HG02884 (cell line): Measurements from ENCODE around the gene CCDC134.
"Not testable (repeated sequence)": the region's sequence is repeated elsewhere in the genome, so short reads cannot be mapped to it uniquely, and the experiment has no call there.

ENCODE experiments used
- ATAC-seq: cut with Tn5 transposase; IDR thresholded peaks from one replicate; pipeline ENCODE4 v1.9.1; 2021; ENCODE audit warnings: mild to moderate bottlenecking, moderate library complexity; ENCODE audit not compliant: unreplicated experiment

The CCDC134 gene

GRCh38 chr22:41841085-41841712 lies 40.7 kb downstream of the CCDC134 start:
- ATAC-seq: no peak

- no peak for ATAC-seq
Measured at GRCh38 chr22:41842996-41843970, 42.8 kb downstream of the CCDC134 start.

- ATAC-seq: no peak
Measured at GRCh38 chr22:41844036-41844435, 43.6 kb downstream of the CCDC134 start.

GRCh38 chr22:41844513-41844912 lies 44.0 kb downstream of the CCDC134 start:
- ATAC-seq: no peak

GRCh38 chr22:41845380-41846267 lies 45.1 kb downstream of the CCDC134 start:
- ATAC-seq: no peak

- ATAC-seq: no peak
Measured at GRCh38 chr22:41846268-41846987, 45.9 kb downstream of the CCDC134 start.

DNA sequence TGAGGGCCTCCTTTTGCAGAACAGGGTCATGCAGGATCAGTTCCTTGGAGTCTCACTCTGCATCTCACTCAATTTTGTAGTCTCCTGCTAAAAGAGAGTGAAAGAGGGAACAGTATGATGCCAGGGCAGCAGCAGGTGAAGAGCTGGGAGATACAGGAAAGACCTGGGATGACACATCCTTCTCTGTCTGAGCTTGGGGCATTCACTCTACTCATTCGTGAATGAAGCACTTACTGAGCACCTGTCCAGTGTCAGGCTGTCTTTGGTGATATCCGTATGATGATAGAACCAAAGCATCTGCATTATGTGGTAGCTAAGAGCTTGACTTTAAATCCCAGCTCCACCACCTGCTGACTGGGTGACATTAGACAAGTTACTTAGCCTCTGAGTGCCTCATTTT lies 46.8 kb downstream of the CCDC134 start:
- no peak for ATAC-seq

GRCh38 chr22:41848468-41848867 lies 48.0 kb downstream of the CCDC134 start:
- no peak for ATAC-seq

DNA sequence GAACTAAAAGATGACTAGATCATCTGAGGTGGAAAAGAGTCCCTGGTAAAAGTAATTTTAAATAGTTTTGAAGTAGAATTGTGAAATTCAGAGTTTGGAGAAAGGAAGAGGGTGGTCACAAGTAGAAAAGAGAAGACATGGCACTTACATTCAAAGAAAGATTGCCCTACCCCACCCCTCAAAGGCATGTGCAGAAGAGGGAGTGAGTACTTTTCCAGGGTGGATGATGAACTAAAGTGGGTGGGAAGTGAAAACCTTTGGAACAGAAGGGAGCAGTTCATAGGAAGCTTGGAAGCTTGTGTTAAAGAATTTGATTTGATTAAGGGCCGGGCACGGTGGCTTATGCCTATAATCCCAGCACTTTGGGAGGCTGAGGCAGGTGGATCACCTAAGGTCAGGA lies 56.0 kb downstream of the CCDC134 start:
- ATAC-seq: no peak

DNA sequence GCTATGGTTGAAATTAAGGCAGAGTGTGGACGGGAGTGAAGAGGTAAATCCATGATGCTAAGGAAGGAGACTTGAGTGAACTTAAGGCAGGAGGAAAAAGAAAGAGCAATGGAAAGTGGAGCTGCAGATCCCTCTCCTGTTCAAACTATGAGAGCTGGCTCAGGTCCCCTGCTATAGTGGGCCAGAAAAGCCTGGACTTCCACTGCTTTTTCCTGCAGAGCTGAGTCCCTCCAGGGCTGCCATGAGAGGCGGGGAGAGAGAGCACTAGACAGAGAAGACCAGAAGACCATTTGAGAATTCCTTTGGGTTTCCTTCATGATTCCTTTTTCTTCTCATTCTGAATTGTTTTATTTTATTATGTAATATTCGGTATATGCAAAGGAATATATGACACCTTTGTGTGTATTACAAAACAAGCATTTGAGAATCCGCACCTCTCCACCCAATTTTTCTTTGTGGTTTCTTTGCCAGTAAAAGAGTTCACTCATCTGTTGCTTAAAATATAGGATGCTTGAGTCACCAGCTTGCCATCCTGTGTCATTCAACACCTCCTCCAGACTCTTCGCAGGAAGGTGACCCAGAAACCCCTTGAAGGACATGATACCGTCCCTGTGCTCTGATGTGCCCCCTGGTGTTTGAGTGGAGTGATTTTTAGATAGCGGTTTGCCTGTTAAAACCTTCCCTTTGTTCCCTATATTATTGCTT lies 56.8 kb downstream of the CCDC134 start:
- no peak for ATAC-seq

- ATAC-seq: no peak
Measured at GRCh38 chr22:41857860-41858199, 57.4 kb downstream of the CCDC134 start.

GRCh38 chr22:41862160-41862529 lies 61.7 kb downstream of the CCDC134 start:
- peak; percentile 41 for ATAC-seq

DNA sequence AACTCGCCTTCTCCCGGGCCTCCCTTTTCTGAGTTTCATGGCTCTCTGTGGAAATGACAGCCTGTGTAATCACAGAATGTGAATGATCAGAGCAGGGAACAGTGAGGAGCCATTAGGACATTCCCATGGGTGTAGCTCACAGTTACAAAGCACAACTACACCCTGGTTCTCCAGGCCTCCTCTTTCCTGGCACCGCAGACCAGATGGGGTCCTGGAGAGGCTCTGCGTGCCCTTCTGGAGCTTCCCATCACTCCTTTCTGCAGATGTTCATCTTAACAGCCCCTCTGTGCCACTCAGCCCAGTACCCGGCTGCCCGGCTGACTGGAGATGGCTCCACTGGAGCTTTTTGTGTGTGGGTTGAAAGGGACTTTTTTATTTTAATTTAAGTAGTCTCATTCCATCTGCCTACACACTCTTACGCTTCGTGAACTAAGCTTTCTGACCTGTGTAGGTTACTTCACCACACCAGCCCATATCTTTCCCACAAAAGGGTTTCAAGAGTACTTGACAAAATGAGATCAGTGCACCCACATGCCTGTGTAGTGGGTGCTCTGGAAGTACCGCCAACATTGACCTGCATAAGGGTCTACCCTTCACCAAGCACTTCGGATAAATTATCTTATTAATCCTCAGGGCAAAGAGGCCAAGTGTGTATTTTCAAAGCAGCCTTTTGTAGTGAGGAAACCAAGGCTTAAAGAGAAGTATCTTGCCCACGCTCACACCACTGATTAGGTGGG lies 62.2 kb downstream of the CCDC134 start:
- ATAC-seq: peak; percentile 61

DNA sequence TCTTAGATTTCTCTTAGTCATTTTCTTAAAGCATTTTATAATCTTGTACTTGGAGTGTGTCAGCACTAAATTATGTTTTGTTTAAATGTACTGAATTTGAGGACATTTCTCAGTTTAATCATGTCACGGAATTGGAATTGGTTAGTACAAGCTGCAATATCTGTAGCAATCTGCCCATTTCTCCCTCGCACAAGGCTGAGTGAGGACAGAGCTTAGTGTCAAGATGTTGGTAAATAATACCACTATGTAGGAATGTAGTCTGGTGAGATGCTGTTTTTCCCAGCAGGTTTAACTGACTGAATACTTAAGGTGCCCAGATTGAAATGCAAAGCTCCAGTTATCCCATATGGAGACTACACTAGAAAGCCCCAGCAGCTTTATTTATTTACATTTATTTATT lies 63.0 kb downstream of the CCDC134 start:
- ATAC-seq: no peak

GRCh38 chr22:41868556-41868955 lies 68.1 kb downstream of the CCDC134 start:
- ATAC-seq: no peak

DNA sequence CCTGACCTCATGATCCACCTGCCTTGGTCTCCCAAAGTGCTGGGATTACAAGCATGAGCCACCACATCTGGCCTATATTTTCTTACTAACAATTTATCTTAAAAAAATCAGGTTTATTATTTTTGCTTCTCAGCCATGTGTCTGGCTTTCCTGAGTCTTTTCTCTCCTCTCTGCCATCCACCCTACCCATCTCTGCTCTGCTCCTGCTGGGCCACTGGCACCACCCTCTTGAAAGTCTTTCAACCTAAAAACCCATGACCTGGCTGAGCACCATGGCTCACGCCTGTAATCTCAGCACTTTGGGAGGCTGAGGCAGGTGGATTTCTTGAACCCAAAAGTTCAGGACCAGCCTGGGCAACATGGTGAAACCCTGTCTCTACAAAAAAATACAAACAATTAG lies 69.6 kb downstream of the CCDC134 start:
- not testable (repeated sequence) for ATAC-seq

DNA sequence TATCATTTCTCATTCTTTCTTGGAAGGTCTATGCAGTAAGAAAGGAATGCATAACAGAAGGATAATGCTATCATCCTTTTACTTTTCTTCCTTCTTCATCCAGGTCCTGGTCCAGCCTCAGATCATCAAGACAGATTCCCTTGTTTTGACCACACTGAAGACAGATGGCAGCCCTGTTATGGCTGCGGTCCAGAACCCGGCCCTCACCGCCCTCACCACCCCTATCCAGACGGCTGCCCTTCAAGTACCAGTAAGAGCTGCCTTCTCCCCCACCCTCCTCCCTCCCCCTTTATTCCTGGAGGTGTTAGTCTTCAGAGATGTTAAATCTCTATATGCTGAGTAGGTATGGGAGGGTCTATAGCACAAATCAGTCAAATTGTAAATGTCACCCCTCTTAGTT lies 70.3 kb downstream of the CCDC134 start:
- no peak for ATAC-seq

DNA sequence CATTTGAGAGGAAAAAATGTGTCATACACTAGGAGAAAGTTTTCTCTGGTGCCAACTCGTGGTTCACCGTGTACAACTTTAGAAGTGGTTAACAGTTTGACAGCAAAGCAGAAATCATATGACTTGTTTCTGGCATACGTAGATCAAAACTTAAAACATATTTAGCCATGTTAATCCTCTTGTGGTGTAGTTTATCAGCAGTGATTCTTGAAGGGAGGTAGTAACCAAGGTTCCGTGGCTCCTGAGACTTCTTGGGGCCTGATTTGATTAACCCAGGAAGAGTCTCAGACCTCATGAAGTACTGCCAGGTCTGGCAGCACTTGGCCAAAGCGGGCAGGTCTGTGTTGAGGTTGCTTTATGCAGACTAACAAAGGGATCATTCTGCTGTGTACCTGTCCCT lies 72.9 kb downstream of the CCDC134 start:
- ATAC-seq: no peak

DNA sequence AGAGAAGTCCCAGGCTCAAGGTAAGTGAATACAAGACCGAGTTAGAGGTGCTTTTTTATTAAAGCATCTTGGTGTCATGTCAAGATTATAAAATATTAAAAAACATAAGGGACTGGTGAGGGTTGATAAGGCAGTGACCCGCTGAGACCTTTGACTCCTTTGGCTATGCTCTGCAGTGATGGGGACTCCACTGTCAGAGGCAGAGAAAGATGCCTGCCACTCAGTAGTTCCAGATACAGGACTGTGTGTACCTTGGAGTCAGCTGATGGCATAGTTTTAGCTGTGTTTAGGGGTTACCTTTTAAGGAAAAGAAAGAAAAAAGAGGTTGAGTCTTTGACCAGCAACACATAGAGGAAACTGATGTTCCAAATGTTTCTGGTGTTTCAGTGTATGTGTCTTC lies 73.6 kb downstream of the CCDC134 start:
- ATAC-seq: no peak
